Brain microvascular endothelial cell (primary cell): ENCODE results near the gene MGAT3.
A peak's percentile ranks its signal among the peaks of the same experiment; 100 is the strongest.

Experiments used
- DNase-seq: peaks from one replicate; pipeline ENCODE4 v3.0.0-alpha.2; 2020
- H3K27ac ChIP-seq: fragments of 250-450 bp; sonication (Bioruptor Pico); 2 replicates; pipeline ENCODE4 v1.5.1; 2020; ENCODE audit warnings: mild to moderate bottlenecking, moderate library complexity
- H3K27me3 ChIP-seq: fragments of 250-450 bp; sonication (Bioruptor Pico); replicated peaks from 2 replicates; pipeline ENCODE4 v1.5.1; 2020; ENCODE audit warnings: mild to moderate bottlenecking
- H3K36me3 ChIP-seq: fragments of 250-450 bp; sonication (Bioruptor Pico); replicated peaks from 2 replicates; pipeline ENCODE4 v1.5.1; 2020; ENCODE audit warnings: mild to moderate bottlenecking
- H3K4me3 ChIP-seq: 2 replicates; pipeline ENCODE4 v1.5.1; 2011; ENCODE audit warnings: low read depth, mild to moderate bottlenecking, control low read depth, low read length, moderate library complexity
- CTCF ChIP-seq: IDR thresholded peaks from 2 replicates; pipeline ENCODE4 v1.5.1; 2011; ENCODE audit warnings: low read depth, mild to moderate bottlenecking, moderate library complexity, low read length, control low read depth, inconsistent platforms; ENCODE audit errors: missing control alignments
- in situ Hi-C: cut with HindIII; loops from 2 replicates; pipeline ENCODE4 v1.10.0; 2017; ENCODE audit warnings: low sequenced_read_pairs, low pct_ligation_motif_present

MGAT3 gene

GRCh38 chr22:39454385-39454871, 2.4 kb upstream of the MGAT3 start:
- Histone ChIP-seq H3K27ac (no peak overlapping the region), H3K27me3 (peaks cover 14% of the 10 kb centered on the region), H3K4me3 (no peak overlapping the region), H3K36me3 (no peaks in the 10 kb centered on the region)
- no peak for DNase-seq
- no peak for TF ChIP-seq CTCF
- in situ Hi-C loops = no loop called here

GRCh38 chr22:39457198-39457555, 365 bp downstream of the MGAT3 start:
- DNase-seq = no peak
- TF ChIP-seq CTCF = no peak
- Histone ChIP-seq H3K36me3 (no peaks in the 10 kb centered on the region), H3K27me3 (peaks cover 14% of the 10 kb centered on the region), H3K27ac (no peak overlapping the region), H3K4me3 (no peak overlapping the region)
- in situ Hi-C loops = no loop called here

GRCh38 chr22:39457556-39458443, 988 bp downstream of the MGAT3 start:
- Histone ChIP-seq H3K27me3 (peaks cover 14% of the 10 kb centered on the region), H3K27ac (no peak overlapping the region), H3K36me3 (no peaks in the 10 kb centered on the region), H3K4me3 (peak overlapping the region; percentile 5)
- in situ Hi-C loops = no loop called here
- no peak for TF ChIP-seq CTCF
- DNase-seq = no peak

GRCh38 chr22:39458444-39459083, 1.8 kb downstream of the MGAT3 start:
- no peak for TF ChIP-seq CTCF
- Histone ChIP-seq H3K36me3 (no peaks in the 10 kb centered on the region), H3K27me3 (peaks cover 14% of the 10 kb centered on the region), H3K4me3 (no peak overlapping the region), H3K27ac (no peak overlapping the region)
- no peak for DNase-seq
- in situ Hi-C loops = no loop called here

- no peak overlapping the region for H3K27ac ChIP-seq
- H3K27me3 ChIP-seq = peaks cover 14% of the 10 kb centered on the region
- in situ Hi-C loops = no loop called here
- no peak for DNase-seq
- TF ChIP-seq CTCF = no peak
- no peaks in the 10 kb centered on the region for H3K36me3 ChIP-seq
- no peak overlapping the region for H3K4me3 ChIP-seq
These were observed 2.9 kb downstream of the MGAT3 start for GRCh38 chr22:39459681-39460080.
